Activated T-helper 1 cell treated with anti-CD3 and anti-CD28 coated beads, Interleukin-12 subunit alpha, Interleukin-12 subunit beta, Interleukin-2, Interleukin-4 antibody, amounts not matched to agents 30 ng/mL and 10 ng/mL and 1 ng/mL, durations not matched to agents 14 hours and 24 hours and 36 hours (primary cell): ENCODE measurements around the gene RBM5. TPM values are rescaled to one million over a fixed set of nuclear protein-coding genes. Genes with fewer than 3 reads are reported as not detected.

Experiments
- DNase-seq: peaks from one replicate; pipeline ENCODE4 v3.0.0; 2021; ENCODE audit warnings: low spot score
- H3K27ac Mint-ChIP-seq: one replicate; pipeline ENCODE4 v1.8.0; 2021; ENCODE audit warnings: mild to moderate bottlenecking, mixed read lengths
- H3K27me3 Mint-ChIP-seq: one replicate; pipeline ENCODE4 v1.8.0; 2022; ENCODE audit warnings: mild to moderate bottlenecking, moderate library complexity, mixed read lengths; ENCODE audit not compliant: insufficient read depth
- H3K36me3 Mint-ChIP-seq: one replicate; pipeline ENCODE4 v1.8.0; 2021; ENCODE audit warnings: low read depth, mixed read lengths
- H3K4me1 Mint-ChIP-seq: one replicate; pipeline ENCODE4 v1.8.0; 2021; ENCODE audit warnings: low read depth, mixed read lengths
- H3K4me3 Mint-ChIP-seq: one replicate; pipeline ENCODE4 v1.8.0; 2021; ENCODE audit warnings: mild to moderate bottlenecking, moderate library complexity, mixed read lengths
- H3K9me3 Mint-ChIP-seq: one replicate; pipeline ENCODE4 v1.8.0; 2021; ENCODE audit warnings: mixed read lengths
- intact Hi-C: fragments of 100-400 bp; cut with micrococcal nuclease; formaldehyde crosslinking; loops from one replicate; pipeline ENCODE4 v1.15.1; 2024
- total RNA-seq: library from RNA; stranded (reverse); gene quantifications from 2 replicates; pipeline ENCODE4 v1.2.3, GENCODE V29; 2022

RBM5 gene
- total RNA-seq, 1 donor from 2014 or later = 157 TPM

GRCh38 chr3:50151728-50152127, 63.0 kb downstream of the RBM5 start:
- DNase-seq = no peak
- intact Hi-C loops = no loop called here
- Mint-ChIP-seq H3K36me3 (no peaks in the 10 kb centered on the region), H3K27ac (no peak overlapping the region), H3K4me3 (no peak overlapping the region), H3K4me1 (no peaks in the 10 kb centered on the region), H3K9me3 (no peaks in the 10 kb centered on the region), H3K27me3 (peaks cover 31% of the 10 kb centered on the region)

GRCh38 chr3:50153782-50154475, 65.2 kb downstream of the RBM5 start:
- Mint-ChIP-seq H3K27ac (peak overlapping the region; percentile 21), H3K27me3 (peaks cover 44% of the 10 kb centered on the region), H3K4me3 (peak overlapping the region; percentile 81), H3K9me3 (no peaks in the 10 kb centered on the region), H3K36me3 (no peaks in the 10 kb centered on the region), H3K4me1 (no peaks in the 10 kb centered on the region)
- no peak for DNase-seq
- intact Hi-C loops = loop anchor here (2.0 kb wide), 2 partner anchors 13 to 33 kb away; no protein-coding TSS in a partner anchor

DNA sequence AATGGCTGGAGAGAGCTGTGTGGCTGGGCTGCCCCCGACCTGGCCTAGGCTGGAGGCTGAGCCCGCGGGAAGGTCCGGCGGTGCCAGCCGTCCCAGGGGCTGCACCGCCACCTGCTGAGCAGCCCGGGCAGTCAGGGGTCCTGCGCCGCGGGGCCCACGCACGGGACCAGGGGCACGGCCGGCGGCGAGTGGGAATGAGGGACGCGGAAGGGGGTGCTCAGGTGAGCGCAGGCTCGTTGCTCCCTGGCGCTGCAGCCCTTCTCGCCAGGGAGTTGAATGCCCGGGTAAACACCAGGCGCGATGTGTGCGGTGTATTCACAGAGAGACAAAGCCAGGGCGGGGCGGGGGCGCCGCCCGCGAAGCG, 65.7 kb downstream of the RBM5 start:
- intact Hi-C loops = loop anchor here (2.0 kb wide), 2 partner anchors 14 to 34 kb away; no protein-coding TSS in a partner anchor
- no peaks in the 10 kb centered on the region for H3K9me3 Mint-ChIP-seq
- H3K27ac Mint-ChIP-seq = no peak overlapping the region
- H3K4me1 Mint-ChIP-seq = no peaks in the 10 kb centered on the region
- peak overlapping the region; percentile 81 for H3K4me3 Mint-ChIP-seq
- peaks cover 47% of the 10 kb centered on the region for H3K27me3 Mint-ChIP-seq
- DNase-seq = no peak
- no peaks in the 10 kb centered on the region for H3K36me3 Mint-ChIP-seq

DNA sequence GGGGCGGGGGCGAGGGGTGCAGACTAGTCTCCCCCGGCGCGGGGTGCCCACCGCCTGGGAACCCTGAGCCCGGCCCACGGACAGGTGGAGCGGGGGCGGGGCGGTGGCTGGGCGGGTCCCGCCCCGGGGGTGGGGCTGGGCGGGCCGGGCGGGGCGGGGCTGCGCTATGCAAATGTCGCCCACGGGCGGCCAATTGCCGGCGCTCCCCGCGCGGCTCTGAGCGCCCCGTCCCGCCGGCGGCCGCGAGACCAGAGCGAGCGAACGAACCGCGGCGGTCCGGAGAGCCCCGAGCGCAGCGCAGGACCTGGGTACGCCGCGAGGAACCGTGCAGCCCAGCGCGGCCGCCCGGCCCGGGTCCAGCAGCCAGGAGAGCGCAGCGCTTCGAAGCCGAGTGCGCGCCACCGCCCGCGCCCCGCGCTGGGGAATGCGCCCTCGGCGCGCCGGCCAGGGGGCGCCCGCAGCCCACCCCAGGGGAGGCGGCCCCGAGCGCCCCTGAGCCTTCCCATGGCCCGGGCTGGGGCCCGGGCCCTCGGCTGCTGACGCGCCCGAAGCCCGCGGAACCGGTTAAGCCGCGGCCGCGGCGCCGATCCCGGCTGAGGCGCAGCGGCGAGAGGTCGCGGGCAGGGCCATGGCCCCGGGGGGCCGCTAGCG, 66.2 kb downstream of the RBM5 start, which contains the start of gene SEMA3F:
Gene SEMA3F (plus strand): TSS at position 485 of the 651 bp plus-strand sequence. CDS start 4,299 bp downstream, outside the sequence.
- H3K27ac Mint-ChIP-seq = no peak within 1 kb of the TSS
- H3K4me3 Mint-ChIP-seq = peak within 1 kb of the TSS; percentile 81
- H3K4me1 Mint-ChIP-seq = no peaks in the 10 kb centered on the region
- H3K36me3 Mint-ChIP-seq = no peaks in the 10 kb centered on the region
- intact Hi-C loops = loop anchor here (1.0 to 2.0 kb wide), 5 partner anchors 14 to 80 kb away; partner anchors contain the start of gene RBM5
- peak; percentile 69 for DNase-seq
- H3K27me3 Mint-ChIP-seq = peaks cover 47% of the 10 kb centered on the region
- H3K9me3 Mint-ChIP-seq = no peaks in the 10 kb centered on the region

DNA sequence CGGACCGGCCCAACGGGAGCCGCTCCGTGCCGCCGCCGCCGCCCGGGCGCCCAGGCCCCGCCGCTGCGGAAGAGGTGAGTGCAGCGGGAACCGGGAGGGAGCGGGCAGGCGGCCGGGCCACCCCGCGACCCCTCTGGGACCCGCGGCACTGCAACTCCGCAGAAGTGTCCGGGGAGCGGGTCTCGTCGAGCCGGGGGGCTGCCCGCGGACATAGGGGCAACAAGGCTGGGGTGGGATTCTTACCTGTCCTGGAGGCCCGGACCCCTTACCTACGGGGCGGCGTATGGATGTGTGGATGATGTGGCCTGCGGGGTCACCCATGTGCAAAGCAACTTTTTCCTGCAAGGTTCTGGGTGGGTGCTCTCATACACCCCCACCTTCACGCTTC, 66.8 kb downstream of the RBM5 start:
- Mint-ChIP-seq H3K4me1 (no peaks in the 10 kb centered on the region), H3K27me3 (peaks cover 43% of the 10 kb centered on the region), H3K9me3 (no peaks in the 10 kb centered on the region), H3K27ac (no peak overlapping the region), H3K36me3 (no peaks in the 10 kb centered on the region), H3K4me3 (peak overlapping the region; percentile 79)
- DNase-seq = no peak
- intact Hi-C loops = loop anchor here (1.0 to 2.0 kb wide), 5 partner anchors 15 to 80 kb away; partner anchors contain the start of gene RBM5

GRCh38 chr3:50155891-50156290, 67.2 kb downstream of the RBM5 start:
- peak overlapping the region; percentile 79 for H3K4me3 Mint-ChIP-seq
- no peaks in the 10 kb centered on the region for H3K9me3 Mint-ChIP-seq
- H3K4me1 Mint-ChIP-seq = no peaks in the 10 kb centered on the region
- DNase-seq = no peak
- no peaks in the 10 kb centered on the region for H3K36me3 Mint-ChIP-seq
- intact Hi-C loops = loop anchor here (1.0 to 2.0 kb wide), 5 partner anchors 15 to 79 kb away; partner anchors contain the start of gene RBM5
- peaks cover 43% of the 10 kb centered on the region for H3K27me3 Mint-ChIP-seq
- no peak overlapping the region for H3K27ac Mint-ChIP-seq

DNA sequence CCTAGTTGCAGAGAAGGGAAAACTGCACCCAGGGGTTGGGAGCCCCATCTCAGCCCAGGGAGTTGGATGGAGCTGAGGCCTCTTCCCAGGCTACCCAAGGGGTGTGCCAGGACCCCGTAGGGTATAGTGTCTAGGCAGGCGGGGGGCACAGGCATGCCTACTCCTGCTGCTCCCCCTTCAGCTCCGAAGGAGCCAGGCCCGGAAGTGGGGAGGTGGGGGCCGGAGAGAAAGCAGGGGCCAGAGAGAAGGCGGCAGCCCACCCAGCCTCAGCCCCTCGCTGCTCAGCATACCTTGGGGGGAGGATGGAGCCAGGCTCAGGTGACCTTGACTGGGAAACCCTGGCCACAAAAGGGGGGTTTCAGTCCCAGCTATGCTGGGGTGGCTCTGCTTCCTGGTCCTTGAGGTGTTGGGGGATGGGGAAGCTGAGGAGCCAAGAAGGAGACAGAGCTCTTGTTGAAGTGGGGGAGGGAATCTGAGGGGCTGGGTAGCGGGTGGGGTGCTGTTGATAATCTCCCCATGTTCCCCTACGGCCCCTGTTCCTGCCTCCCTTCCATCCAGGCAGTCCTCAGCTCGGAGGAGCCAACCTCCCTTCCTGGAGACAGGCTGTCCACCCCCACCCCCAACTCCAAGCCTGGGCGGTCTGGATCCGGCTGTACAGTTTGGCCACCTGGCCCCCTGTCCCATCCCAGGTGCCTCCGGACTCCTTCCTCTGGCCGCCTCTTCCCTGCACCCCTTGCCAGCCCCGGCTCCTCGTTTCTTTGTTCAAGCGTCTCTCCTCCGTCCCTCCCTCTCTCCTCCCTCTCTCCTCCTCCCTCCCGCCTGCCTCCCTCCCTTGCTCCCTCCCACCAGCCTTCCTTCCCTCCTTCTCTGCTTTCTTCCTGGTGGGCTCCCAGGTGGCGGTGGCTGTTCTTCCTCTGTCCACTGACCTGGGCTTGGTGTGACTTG, 68.1 kb downstream of the RBM5 start:
- intact Hi-C loops = no loop called here
- Mint-ChIP-seq H3K36me3 (no peaks in the 10 kb centered on the region), H3K9me3 (no peaks in the 10 kb centered on the region), H3K27ac (no peak overlapping the region), H3K4me3 (peak overlapping the region; percentile 56), H3K27me3 (peaks cover 43% of the 10 kb centered on the region), H3K4me1 (no peaks in the 10 kb centered on the region)
- DNase-seq = no peak

- DNase-seq = no peak
- Mint-ChIP-seq H3K27ac (no peak overlapping the region), H3K9me3 (no peaks in the 10 kb centered on the region), H3K36me3 (no peaks in the 10 kb centered on the region), H3K27me3 (peaks cover 44% of the 10 kb centered on the region), H3K4me1 (no peaks in the 10 kb centered on the region), H3K4me3 (peak overlapping the region; percentile 56)
- intact Hi-C loops = no loop called here
These were observed 69.3 kb downstream of the RBM5 start for GRCh38 chr3:50157827-50158529.

DNA sequence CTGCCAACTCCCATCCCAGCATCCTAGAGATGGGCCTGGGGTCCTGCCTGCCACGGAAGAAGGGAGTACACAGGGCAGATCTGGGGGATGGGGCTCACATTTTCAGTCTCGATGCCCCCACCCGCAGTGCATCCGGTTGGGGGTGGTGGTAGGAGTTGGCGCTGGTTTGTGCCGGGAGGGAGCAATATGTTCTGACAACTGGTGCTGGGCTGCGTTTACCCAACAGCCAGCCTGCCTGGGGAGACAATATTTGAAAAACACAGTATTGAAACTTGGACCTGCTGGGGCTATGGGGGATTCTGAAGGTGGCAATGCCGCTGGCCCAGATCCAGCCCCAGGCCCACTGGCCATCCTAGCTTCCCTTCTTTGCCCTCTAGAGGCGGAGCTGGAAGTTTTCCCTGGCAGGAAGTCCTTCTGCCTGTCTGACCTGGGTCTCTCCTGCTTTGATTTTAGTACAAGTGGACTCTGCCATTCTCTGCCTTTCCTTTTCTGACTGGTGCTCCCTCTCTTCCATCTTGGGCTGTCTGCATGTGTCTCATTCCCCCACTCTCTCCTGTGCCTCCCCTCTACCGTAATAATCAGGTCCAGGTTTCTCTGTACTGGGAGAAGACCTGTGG, 69.9 kb downstream of the RBM5 start:
- Mint-ChIP-seq H3K27ac (no peak overlapping the region), H3K27me3 (peaks cover 38% of the 10 kb centered on the region), H3K9me3 (no peaks in the 10 kb centered on the region), H3K4me1 (no peaks in the 10 kb centered on the region), H3K4me3 (no peak overlapping the region), H3K36me3 (no peaks in the 10 kb centered on the region)
- no peak for DNase-seq
- intact Hi-C loops = no loop called here

DNA sequence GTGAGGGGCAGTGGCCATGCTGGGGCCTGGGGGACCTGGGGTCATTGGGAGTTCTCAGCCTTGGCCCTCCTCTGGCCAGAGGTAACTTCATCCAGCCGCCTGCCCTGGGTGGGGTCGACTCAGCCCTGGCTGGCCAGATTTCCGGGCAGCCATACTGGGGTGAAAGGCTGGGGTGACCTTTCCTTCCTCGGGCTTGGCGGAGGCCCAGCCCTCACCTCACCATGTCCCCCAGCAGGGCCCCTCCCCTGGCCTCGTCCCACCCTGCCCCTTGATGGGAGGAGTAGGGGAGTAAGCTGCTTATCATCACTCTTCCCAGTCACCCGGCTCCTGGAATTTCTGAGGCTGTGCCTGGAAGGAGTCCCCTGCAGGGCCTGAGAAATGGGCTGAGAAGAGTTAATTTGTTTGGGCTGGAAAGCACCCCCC, 71.9 kb downstream of the RBM5 start:
- DNase-seq = no peak
- H3K9me3 Mint-ChIP-seq = no peaks in the 10 kb centered on the region
- no peaks in the 10 kb centered on the region for H3K36me3 Mint-ChIP-seq
- H3K4me1 Mint-ChIP-seq = no peaks in the 10 kb centered on the region
- H3K27me3 Mint-ChIP-seq = peaks cover 30% of the 10 kb centered on the region
- H3K4me3 Mint-ChIP-seq = no peak overlapping the region
- intact Hi-C loops = no loop called here
- H3K27ac Mint-ChIP-seq = no peak overlapping the region

- intact Hi-C loops = no loop called here
- H3K27me3 Mint-ChIP-seq = peaks cover 23% of the 10 kb centered on the region
These were observed 72.6 kb downstream of the RBM5 start for GRCh38 chr3:50161320-50161719.

More at GRCh38 chr3:50161320-50161719, 72.6 kb downstream of the RBM5 start:
- H3K9me3 Mint-ChIP-seq = no peaks in the 10 kb centered on the region
- no peaks in the 10 kb centered on the region for H3K4me1 Mint-ChIP-seq
- no peaks in the 10 kb centered on the region for H3K36me3 Mint-ChIP-seq
- H3K4me3 Mint-ChIP-seq = no peak overlapping the region
- H3K27ac Mint-ChIP-seq = no peak overlapping the region
- no peak for DNase-seq
